ENCODE results near the gene GPC2. TPM values are rescaled to one million over a fixed set of nuclear protein-coding genes. Genes with fewer than 3 reads are reported as not detected.

GPC2 gene
- total and polyA plus RNA-seq, 2 donors (not counting 3 experiments of a cell fraction or from before 2014, with no cell fraction given) = 9.2 to 17.5 TPM

Small RNA genes lying within 50 kb of the gene (microRNA-seq; reads per million reads assigned to microRNA genes)
- not detected for gene MIR4658 (ENCODE audit: borderline number of aligned reads, borderline replicate concordance)

Other genes starting within 250 kb of the GPC2 start
- gene GJC3, start 247.8 kb downstream of the GPC2 start, total RNA-seq = not detected in 2 replicates
- gene GJC3, start 247.8 kb downstream of the GPC2 start, polyA plus RNA-seq = 0.28 and 0.33 TPM in 2 replicates
- not detected in 2 replicates for gene AZGP1, start 201.3 kb downstream of the GPC2 start, total RNA-seq
- not detected in 2 replicates for gene AZGP1, start 201.3 kb downstream of the GPC2 start, polyA plus RNA-seq
- gene ZKSCAN1, start 161.8 kb downstream of the GPC2 start, total RNA-seq = 52.8 and 57.8 TPM in 2 replicates
- 9.4 and 12.3 TPM in 2 replicates for gene ZKSCAN1, start 161.8 kb downstream of the GPC2 start, polyA plus RNA-seq
- gene ZSCAN21, start 127.6 kb downstream of the GPC2 start, total RNA-seq = 7.4 and 7.7 TPM in 2 replicates
- gene ZSCAN21, start 127.6 kb downstream of the GPC2 start, polyA plus RNA-seq = 6.5 and 7.7 TPM in 2 replicates
- 30.9 and 31.1 TPM in 2 replicates for gene ZNF3, start 95.7 kb downstream of the GPC2 start, total RNA-seq
- gene ZNF3, start 95.7 kb downstream of the GPC2 start, polyA plus RNA-seq = 20.1 and 21.8 TPM in 2 replicates
- gene COPS6, start 88.4 kb downstream of the GPC2 start, total RNA-seq = 168 and 188 TPM in 2 replicates
- gene COPS6, start 88.4 kb downstream of the GPC2 start, polyA plus RNA-seq = 251 and 268 TPM in 2 replicates
- 183 and 187 TPM in 2 replicates for gene MCM7, start 76.0 kb downstream of the GPC2 start, total RNA-seq
- 145 and 156 TPM in 2 replicates for gene MCM7, start 76.0 kb downstream of the GPC2 start, polyA plus RNA-seq
- gene AP4M1, start 75.7 kb downstream of the GPC2 start, total RNA-seq = 20.5 and 22.7 TPM in 2 replicates
- gene AP4M1, start 75.7 kb downstream of the GPC2 start, polyA plus RNA-seq = 27.4 and 31.4 TPM in 2 replicates
- gene TAF6, start 58.0 kb downstream of the GPC2 start, total RNA-seq = 64.6 and 67.3 TPM in 2 replicates
- 32.7 and 34.1 TPM in 2 replicates for gene TAF6, start 58.0 kb downstream of the GPC2 start, polyA plus RNA-seq
- 18.0 and 33.7 TPM in 2 replicates for gene CNPY4, start 57.7 kb downstream of the GPC2 start, total RNA-seq
- gene CNPY4, start 57.7 kb downstream of the GPC2 start, polyA plus RNA-seq = 22.6 and 28.6 TPM in 2 replicates
- gene MBLAC1, start 50.4 kb downstream of the GPC2 start, total RNA-seq = 1.3 and 1.8 TPM in 2 replicates
- 1.8 and 2.1 TPM in 2 replicates for gene MBLAC1, start 50.4 kb downstream of the GPC2 start, polyA plus RNA-seq
- 139 and 140 TPM in 2 replicates for gene LAMTOR4, start 28.5 kb downstream of the GPC2 start, total RNA-seq
- 492 and 520 TPM in 2 replicates for gene LAMTOR4, start 28.5 kb downstream of the GPC2 start, polyA plus RNA-seq
- gene TRAPPC14, start 18.7 kb downstream of the GPC2 start, total RNA-seq = 23.0 and 24.0 TPM in 2 replicates
- gene TRAPPC14, start 18.7 kb downstream of the GPC2 start, polyA plus RNA-seq = 13.3 and 15.6 TPM in 2 replicates
- 6.6 and 7.9 TPM in 2 replicates for gene GAL3ST4, start 8.8 kb downstream of the GPC2 start, total RNA-seq
- gene GAL3ST4, start 8.8 kb downstream of the GPC2 start, polyA plus RNA-seq = 14.6 and 16.7 TPM in 2 replicates
- 0.55 and 1.4 TPM in 2 replicates for gene STAG3, start 537 bp upstream of the GPC2 start, total RNA-seq
- gene STAG3, start 537 bp upstream of the GPC2 start, polyA plus RNA-seq = 0.29 and 0.40 TPM in 2 replicates
- gene PVRIG, start 42.6 kb upstream of the GPC2 start, total RNA-seq = 0.80 TPM in 1 of 2 replicates, not detected in the other
- not detected in 2 replicates for gene PVRIG, start 42.6 kb upstream of the GPC2 start, polyA plus RNA-seq
- gene SPDYE3, start 130.3 kb upstream of the GPC2 start, total RNA-seq = not detected in 2 replicates
- gene SPDYE3, start 130.3 kb upstream of the GPC2 start, polyA plus RNA-seq = not detected in 2 replicates
- gene PILRB, start 180.7 kb upstream of the GPC2 start, total RNA-seq = 36.5 and 42.5 TPM in 2 replicates
- 45.2 and 47.9 TPM in 2 replicates for gene PILRB, start 180.7 kb upstream of the GPC2 start, polyA plus RNA-seq
- 0.53 and 1.3 TPM in 2 replicates for gene PILRA, start 196.1 kb upstream of the GPC2 start, total RNA-seq
- 0.61 and 0.67 TPM in 2 replicates for gene PILRA, start 196.1 kb upstream of the GPC2 start, polyA plus RNA-seq